Ovary (tissue), 3 donors: ENCODE data around the gene MRM2.

Experiments used
- EP300 ChIP-seq: sonication (generic); formaldehyde crosslinking; IDR thresholded peaks from one replicate; pipeline ENCODE4 v1.6.1; 2017; ENCODE audit warnings: antibody characterized with exemption
- POLR2A ChIP-seq: fragments of 450-650 bp; IDR thresholded peaks from one replicate; pipeline ENCODE4 v1.6.1; 2017; ENCODE audit warnings: antibody characterized with exemption, mild to moderate bottlenecking, moderate library complexity
- TF ChIP-seq, protein P1 (sequence below), 3 donors: fragments of 450-650 bp in 2 of 3; fragments of 200-600 bp in 1 of 3; IDR thresholded peaks; one replicate each; pipeline versions ENCODE4 v1.5.1 to v1.8.0; 2016 to 2022; ENCODE audit warnings: antibody characterized with exemption in 3 of 3, mild to moderate bottlenecking in 1 of 3
- donor health status: DM: no; HTN: no; CAD: no.

GRCh38 chr7:2274666-2275065, 32.7 kb upstream of the MRM2 start:
- TF ChIP-seq, protein P1, sequence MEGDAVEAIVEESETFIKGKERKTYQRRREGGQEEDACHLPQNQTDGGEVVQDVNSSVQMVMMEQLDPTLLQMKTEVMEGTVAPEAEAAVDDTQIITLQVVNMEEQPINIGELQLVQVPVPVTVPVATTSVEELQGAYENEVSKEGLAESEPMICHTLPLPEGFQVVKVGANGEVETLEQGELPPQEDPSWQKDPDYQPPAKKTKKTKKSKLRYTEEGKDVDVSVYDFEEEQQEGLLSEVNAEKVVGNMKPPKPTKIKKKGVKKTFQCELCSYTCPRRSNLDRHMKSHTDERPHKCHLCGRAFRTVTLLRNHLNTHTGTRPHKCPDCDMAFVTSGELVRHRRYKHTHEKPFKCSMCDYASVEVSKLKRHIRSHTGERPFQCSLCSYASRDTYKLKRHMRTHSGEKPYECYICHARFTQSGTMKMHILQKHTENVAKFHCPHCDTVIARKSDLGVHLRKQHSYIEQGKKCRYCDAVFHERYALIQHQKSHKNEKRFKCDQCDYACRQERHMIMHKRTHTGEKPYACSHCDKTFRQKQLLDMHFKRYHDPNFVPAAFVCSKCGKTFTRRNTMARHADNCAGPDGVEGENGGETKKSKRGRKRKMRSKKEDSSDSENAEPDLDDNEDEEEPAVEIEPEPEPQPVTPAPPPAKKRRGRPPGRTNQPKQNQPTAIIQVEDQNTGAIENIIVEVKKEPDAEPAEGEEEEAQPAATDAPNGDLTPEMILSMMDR (IDR thresholded peaks at IDR 0.05): no peak
- TF ChIP-seq EP300: no peak
- TF ChIP-seq POLR2A: no peak
